G401.6 (cell line): ENCODE results near the gene RAD51.

Experiments used
- FAIRE-seq: peaks from 2 replicates; lab custom pipeline; 2012; peaks lifted over from hg19 to GRCh38; lab: Jason Lieb, UNC

Gene RAD51

DNA sequence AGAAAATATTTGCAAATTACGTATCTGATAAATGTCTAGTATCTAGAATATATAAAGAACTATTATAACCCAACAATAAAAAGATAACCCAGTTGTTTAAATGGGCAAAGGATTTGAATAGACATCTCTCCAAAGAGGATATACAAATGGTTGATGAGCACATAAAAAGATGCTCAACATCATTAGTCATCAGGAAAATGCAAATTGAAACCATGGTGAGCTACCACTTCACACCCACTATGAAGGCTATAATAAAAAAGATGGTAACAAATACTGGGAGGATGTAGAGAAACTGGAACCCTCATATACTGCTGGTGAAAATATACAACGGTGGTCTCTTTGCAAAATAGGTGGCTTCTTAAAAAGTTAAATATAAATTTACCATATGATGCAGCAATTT is 28.0 kb downstream of the RAD51 start:
- FAIRE-seq: no peak

DNA sequence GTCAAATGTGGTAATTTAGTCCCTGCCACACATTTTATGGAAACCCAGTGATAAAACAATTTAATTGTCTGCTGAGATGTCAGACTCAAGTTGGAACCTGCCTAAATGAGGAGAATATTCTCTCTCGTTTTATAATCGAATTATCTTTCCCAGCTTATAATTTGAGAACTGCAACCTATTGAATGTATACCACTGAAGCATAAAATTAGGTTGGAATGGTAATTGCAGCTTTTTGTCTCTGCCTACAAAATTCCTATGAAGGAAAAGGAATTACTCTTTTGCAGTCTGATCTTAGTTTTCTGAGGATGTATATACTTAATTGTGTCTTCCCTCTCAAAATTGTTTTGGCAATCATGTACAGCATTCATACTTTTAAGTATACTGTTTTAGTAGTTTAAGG is 28.9 kb downstream of the RAD51 start:
- no peak for FAIRE-seq

DNA sequence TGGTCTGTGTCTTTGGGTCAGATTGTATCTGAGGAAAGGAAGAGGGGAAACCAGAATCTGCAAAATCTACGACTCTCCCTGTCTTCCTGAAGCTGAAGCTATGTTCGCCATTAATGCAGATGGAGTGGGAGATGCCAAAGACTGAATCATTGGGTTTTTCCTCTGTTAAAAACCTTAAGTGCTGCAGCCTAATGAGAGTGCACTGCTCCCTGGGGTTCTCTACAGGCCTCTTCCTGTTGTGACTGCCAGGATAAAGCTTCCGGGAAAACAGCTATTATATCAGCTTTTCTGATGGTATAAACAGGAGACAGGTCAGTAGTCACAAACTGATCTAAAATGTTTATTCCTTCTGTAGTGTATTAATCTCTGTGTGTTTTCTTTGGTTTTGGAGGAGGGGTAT is 36.1 kb downstream of the RAD51 start:
- no peak for FAIRE-seq

DNA sequence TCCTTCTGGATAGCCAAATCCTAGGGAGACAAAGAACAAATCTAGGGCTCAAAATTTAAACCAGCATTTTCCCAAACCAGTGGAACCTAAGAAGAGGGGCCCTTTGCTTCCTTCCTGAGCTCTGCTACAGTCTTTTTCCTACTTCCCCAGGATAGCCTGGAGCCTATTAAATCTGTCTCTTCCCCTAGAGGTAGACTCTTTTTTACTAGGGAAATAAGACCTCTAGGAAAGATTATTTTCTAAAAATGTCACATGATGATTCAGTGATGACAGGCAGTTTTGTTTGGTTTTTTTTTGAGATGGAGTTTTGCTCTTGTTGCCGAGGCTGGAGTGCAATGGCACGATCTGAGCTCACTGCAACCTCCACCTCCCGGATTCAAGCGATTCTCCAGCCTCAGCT is 41.6 kb downstream of the RAD51 start:
- no peak for FAIRE-seq

DNA sequence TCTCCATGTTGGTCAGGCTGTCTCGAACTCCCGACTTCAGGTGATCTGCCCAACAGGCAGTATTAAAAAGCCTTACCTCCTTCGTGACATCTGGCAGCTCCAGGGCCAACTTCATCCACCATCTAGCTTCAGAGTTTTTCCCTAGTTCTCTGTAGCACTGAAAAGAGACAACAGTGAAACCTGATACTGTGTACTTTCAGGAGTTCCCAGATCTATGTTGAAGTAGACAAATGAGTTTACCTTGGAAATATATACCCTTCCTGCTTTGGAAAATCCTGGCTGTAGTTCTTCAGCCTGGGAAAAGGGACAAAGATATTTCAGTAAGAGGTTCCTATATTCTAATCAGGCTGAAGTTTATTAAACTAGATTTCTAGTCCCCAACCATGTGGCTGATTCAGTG is 42.1 kb downstream of the RAD51 start:
- FAIRE-seq: no peak

DNA sequence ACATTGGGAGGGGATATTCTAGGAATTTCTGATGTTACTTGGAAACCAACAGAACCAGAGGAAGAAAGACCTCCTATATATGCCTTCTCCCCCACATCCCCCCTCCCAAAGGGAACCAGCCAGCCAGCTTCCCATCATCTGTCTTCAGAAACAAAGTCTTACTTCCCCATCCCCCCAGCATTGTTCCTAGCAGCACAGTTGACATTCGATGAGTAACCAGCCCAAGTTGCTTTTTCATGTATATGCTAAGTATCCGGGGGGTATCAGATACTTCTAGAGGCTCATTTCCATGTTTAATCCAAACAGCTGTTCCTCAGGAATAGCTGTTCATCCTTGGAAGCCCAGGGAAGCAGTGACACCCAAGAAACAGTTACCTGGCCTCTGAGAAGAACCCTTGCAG is 44.1 kb downstream of the RAD51 start:
- no peak for FAIRE-seq

DNA sequence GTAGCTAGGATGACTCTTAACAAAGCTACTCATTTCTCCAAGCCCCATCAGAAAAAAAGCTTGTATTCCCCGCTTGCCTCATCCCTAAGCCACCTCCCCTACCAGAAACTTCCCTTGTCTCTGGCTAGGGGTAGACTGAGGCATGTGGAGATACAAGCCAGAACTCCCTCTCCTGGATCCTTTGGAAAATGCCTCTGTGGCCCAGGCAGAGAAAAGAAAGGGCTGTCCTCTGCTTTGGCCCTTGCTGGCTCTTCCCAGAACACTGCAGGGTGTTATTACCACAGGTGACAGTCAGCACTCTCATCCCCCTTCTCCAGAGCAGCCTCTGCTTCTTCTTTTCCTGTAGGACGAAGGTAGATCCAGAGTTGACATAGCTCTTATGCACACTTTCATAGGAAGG is 44.9 kb downstream of the RAD51 start:
- no peak for FAIRE-seq

DNA sequence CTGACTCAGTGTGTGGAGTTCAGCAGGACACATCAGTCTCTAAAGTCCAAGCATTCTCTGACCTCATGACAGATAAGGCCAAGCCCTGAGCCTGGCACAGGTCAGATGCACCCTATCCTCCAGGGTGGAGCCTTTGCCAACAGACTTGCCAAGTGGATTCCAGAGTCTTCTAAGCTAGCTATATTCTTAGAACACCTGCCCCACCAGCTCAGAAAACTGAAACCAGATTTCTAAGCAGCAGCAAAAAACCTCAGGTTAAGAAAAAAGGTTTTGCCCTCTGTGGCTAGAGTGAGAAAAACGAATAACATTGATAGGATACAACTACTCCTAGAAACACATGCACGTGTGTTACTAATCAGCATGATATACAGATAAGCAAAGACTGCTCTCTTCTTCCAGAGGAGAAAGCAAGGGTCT is 48.5 kb downstream of the RAD51 start:
- no peak for FAIRE-seq

DNA sequence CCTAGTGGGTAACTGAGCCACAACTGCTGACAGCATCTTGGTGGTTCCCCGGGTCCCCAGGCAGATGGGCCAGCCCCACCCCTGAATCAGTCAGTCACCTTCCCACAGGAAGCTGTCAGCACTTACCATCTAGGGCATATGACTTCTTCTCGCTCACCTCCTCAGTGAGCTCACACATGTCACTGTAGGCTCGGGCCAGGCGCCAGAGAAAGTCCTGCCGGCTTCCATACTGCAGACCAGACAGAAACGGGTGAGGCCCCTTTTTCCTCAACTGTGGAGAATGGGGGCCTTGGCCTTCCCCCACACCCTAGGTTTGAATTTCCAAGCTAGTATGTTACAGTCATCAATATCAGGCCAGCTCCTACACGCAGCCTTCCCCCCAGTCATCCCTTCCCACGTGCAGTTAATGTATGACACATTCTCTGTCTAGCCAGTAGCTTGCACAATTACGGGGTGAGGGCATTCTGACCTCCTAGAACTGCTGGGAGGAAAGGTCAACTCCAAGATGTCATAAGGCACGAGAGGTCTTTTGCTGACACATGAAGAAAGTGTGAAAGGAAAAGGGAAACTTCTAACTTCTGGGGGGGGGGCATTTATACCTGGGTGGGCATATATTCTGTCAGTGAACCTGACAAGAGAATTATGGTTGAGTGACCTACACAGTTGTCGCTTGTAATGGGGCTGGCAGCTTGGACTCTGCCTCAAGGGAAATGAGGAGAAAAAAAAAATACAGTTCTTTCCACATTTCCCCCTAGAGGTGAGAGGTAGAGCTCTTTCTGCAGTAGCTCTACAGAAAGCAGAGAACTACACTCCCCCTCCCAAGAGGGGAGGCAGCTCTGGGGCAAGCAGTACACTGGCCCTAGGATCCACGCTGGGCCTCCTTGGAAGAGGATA is 49.2 kb downstream of the RAD51 start:
- no peak for FAIRE-seq

DNA sequence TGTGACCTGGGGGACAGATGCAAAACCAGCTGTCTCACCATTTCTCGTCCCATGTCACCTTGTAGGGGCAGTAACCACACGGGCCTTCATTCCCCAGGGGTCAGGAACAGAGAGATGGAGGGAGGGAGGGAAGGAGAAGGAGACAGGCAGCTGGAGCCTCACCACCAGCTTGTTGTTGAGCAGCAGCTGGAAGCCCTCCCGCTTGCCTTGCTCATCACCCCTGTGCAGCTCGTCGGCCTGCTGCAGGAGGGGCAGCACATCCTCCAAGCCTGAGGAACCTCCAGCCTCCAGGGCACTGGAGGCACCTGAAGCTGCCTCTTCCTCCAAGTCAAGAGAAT is 49.8 kb downstream of the RAD51 start:
- no peak for FAIRE-seq

DNA sequence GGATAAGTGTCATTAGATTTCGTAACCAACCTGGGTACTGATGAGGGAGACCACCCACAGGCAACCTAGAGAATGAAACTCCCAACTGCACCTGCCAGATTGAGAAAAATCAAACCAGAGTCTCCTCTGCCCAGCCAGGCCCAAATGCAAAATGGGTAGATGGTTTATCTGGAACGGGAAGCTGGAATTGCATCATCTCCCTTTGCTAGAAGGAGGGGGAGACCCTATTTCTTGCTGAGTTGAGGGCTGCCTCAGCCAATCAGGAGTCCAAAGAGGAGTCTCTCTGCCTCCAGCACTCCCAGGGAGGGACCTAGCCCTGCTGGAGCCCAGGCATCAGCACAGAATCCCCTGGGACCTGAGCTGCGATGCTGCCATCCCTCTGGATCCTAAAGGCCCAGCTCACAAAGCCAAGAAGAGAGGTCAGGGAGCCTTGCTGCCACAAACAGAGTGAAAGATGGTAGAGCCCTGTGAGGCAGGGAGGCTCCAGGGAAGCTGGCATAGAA is 52.0 kb downstream of the RAD51 start:
- FAIRE-seq: no peak

DNA sequence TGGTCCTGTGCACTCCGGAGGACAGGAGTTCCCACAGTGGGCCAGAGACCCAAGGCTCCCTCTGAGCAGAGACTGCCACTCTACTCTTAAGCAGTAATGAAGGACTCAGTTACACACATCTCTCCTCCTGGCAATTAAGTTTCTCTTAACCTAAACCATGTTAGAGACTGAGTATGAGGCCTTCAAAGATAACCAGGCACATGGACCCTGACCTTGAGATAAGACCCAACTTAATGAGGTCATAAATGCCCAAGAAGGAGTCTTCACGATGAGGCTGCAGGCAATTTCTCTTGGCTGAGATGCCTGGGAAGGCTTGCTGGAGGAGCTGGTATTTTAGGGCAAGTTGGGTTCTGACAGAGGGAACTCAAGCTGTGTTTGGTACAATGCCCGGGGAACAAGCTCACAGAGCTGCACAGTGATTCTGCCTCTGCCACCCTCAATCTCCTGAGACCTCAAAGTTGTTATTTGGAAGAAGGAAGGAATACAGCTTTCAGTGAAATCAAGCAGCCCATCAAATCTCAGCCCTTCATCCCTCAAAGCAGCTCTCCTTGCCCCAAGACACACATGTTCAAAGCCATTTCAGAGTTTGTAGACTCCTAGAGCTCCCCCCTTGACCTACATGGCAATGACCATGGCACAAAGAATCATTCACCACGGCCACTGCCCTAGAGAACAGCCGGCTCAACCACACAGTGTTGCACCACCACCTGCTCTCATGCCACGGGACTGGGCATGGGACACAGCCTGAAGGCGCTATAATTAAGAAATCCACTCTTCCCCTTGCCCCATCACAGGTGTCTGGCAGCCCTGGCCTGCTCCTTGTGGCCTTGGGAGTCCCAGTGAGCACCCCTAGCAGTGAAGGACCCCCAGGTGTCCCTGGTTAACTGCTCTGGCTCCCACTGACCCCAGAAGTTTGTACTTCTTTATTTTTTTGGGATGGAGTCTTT is 53.0 kb downstream of the RAD51 start:
- FAIRE-seq: no peak

DNA sequence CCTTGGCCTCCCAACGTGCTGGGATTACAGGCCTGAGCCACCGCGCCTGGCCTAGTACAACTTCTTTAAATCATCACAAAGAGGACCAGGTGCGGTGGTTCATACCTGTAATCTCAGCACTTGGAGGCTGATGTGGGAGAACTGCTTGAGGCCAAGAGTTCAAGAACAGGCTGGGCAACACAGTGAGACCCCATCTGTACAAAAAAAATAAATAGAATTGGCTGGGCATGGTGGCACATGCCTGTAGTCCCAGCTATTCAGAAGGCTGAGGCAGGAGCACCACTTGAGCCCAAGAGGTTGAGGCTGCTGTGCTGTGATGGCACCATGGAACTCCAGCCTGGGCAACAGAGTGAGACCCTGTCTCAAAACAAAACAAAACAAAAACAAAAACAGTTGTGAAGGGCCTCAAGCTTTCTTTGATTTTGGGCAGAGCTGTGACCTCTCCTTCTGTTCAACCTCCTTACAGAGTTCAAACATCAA is 54.2 kb downstream of the RAD51 start:
- no peak for FAIRE-seq

DNA sequence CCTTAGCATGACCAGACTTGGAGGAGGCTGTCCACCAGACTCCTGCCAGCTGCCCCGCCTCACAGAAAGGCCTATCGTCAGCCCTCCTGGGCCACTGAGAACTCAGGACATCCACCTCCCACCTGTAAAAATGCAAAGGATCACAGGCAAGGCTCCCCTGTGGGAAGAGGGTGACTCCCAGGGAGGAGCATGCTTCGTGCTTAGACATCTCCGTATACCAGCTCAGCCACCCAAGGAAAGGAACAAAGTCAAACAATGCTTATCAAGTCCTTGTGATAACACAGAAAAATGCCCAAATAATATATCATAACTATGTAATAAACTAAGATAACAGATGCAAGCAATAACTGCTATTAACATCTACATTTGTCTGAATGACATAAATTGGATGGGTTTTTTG is 55.9 kb downstream of the RAD51 start:
- FAIRE-seq: no peak

DNA sequence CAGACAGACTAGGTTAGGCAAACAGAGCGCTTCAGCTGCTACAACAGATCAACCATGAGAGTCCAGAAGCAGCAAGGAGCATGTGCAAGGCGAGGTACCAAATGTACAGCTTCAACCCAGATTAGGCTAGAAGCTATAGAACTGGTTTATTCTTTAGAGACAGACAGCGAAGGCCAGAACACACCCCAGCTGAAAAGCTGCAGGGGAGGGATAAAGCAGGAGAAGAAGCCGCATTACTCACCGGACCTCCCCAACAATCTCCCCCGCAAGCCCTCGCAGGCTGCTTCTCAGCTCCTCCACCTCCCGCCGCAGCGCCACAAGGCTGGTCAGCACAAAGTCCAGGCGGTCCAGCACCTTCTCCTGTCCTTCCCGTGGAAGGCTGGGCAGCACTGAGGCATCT is 56.8 kb downstream of the RAD51 start:
- FAIRE-seq: no peak

DNA sequence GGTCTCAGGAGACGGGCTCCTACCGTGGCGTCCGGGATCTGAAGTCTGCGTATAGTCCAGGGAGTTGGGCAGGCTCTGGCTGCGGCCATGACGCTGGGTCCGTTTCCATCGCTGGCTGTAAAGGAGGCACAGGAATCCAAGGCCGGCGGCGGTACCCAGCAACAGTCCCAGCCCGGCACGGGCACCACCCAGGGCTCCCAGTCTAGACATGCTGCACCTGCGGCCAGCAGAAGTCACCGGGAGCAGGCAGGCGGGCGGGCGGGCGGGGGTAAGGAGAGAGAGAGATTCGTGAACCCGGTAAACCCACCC is 59.6 kb downstream of the RAD51 start:
- no peak for FAIRE-seq

DNA sequence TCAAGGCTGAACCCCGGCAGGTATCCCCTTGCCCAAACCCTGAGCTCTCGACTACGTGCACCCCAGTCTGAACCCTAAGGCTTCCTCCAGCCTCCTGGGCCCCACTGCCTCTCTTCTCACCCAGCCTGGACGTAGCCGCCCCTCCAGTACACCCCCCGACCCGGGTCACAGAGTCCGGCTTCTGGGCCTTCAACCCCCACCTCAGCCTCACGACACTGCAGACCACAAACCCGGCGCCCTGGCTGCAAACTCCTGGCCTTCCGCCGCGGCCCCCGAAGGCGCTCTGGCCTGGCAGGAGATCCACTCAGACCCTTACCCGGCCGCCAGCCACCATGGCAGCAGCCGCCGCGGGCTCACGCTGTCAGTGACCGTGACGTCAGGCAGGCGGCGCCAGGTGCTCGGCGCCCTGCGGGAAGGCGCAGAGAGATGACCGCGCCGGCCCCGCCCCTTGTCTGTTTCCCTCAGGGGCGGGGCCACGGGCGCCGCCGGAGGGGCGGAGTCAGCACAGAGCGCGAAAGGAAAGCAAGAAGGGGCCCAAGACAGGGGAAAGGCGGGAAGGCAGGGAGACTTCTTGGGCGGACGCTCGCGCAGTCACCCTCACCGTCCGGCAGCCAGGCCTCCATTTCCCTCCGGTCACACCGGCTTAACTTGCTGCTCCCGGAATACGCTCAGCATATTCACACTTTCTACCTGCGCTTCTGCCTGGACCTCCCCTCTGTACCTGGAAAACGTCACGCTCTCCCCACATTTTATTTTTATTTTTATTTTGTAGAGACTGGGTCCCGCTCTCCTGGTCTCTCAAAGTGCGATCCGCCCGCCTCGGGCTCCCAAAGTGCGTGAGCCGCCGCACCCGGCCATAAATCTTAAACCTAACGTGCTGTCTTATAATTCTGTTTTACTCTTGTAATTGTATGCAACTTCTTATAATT is 60.2 kb downstream of the RAD51 start, which contains the start of gene RMDN3:
Gene RMDN3 (minus strand): TSS at position 372 of the 929 bp plus-strand sequence. CDS start 471 bp downstream, outside the sequence.
- peak; percentile 89 for FAIRE-seq

DNA sequence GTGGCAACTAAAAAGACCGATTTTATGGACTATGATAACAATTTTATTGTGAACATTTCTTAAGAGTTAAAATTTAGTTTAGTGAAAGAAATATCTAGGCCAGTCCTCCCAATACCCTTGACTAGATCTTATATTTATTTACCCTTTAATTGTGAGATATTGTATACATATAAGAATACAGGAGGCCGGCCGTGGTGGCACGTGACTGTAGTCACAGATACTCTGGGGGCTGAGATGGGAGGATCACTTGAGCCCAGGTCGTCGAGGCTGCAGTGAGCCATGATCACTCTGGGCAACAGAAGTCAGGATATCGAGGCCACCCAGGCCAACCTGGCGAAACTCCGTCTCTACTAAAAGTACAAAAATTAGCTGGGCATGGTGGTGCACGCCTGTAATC is 60.8 kb downstream of the RAD51 start:
- peak; percentile 23 for FAIRE-seq

DNA sequence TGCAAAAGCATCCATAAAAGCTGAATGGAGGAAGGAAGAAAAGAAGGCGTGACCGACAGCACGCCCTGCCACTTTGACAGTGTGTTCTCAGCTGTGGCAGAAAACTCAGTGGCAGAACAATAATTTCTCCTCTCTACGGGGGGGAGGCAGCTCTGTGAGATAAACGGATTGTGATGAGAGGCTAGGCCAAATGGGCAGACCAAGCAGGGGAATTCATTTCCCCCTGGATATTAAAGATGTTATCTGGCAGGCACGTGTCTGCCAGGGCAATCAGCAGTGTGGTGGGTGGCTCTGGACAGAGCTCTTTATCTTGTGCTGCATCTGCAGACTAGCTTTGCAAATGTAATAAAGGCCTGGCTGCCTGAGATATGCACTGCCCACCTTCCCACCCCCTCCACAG is 62.0 kb downstream of the RAD51 start:
- no peak for FAIRE-seq

DNA sequence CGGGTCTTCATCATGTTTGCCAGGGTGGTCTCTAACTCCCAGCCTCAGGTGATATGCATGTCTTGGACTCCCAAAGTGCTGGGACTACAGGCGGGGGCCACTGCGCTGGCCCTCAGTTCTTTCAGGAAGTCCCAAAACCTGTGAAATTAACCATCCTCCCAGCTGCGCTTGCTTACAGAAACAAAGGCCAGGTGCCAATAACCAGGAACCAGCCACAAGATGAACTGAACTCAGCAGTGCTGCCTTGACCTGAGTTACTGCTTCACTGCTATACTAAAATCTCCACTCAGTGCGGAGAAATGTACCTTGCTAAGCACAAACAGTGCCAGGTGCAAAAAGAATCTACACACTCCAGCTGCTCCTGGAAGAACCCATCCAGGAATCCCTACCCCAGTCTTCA is 65.0 kb downstream of the RAD51 start:
- no peak for FAIRE-seq

DNA sequence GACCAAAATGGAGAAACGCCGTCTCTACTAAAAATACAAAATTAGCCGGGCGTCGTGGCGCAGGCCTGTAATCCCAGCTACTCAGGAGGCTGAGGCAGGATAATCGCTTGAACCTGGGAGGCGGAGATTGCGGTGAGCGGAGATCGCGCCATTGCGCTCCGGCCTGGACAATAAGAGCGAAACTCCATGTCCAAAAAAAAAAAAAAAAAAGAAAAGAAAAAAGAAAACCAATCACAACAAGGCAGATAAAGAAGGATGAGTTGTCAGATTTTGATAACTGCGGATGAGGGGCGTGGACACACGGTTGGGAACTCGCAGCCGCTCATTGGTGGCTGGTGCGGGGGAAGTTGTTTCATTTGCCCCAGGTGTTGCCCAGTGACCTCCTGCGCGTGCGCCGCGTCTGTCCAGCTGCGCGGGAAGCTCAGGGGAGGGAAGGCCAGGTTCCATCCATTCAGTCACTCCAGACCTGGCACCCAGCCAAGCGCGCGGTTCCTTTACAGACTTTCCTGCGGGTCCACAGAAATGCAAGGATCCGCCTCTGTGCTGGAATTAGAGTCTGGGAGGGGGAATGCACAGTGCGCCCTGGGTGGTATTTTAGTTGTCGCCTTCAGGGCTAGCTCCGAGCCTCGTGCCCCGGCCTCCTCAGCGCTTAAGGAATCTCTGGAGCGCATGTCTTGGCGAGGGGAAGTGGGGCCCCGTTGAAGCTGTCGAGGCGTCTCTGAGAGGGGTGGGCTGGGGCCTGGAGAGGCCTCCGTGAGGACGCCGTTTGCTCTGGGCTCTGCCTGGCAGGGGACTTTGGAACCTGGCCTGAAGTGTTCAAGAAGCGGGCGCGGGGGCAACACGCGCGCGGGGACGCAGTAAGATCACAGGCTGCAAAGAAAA is 68.2 kb downstream of the RAD51 start:
- no peak for FAIRE-seq
